OCI-LY7 (cell line): Measurements from ENCODE around the gene BRSK1. TPM values are rescaled to one million over a fixed set of nuclear protein-coding genes. Genes with fewer than 3 reads are reported as not detected.

ENCODE experiments used
- BruUV-seq: library from RNA; stranded (reverse); fragments of 400-500 nt; replicated peaks from 2 replicates; lab custom pipeline; 2021; lab: Mats Ljungman, UMichigan
- CTCF ChIA-PET: fragments of 300-600 bp; sonication (Branson Sonifier 250); formaldehyde crosslinking; loops from one replicate; lab custom pipeline; 2022; ENCODE audit warnings: antibody characterized with exemption; ENCODE audit not compliant: unreplicated experiment; lab: Charles Lee
- POLR2A ChIA-PET: fragments of 300-600 bp; sonication (Branson Sonifier 250); formaldehyde crosslinking; loops from one replicate; lab custom pipeline; 2022; ENCODE audit warnings: antibody characterized with exemption; lab: Charles Lee
- DNase-seq: peaks from one replicate; pipeline ENCODE4 v3.0.0-alpha.2; 2015; ENCODE audit warnings: low spot score
- H2AFZ ChIP-seq: fragments of 200-600 bp; sonication (generic), shearing (Covaris generic); 2 replicates; pipeline ENCODE4 v1.6.1; 2014; ENCODE audit warnings: mild to moderate bottlenecking, antibody characterized with exemption, low read length, moderate library complexity
- H3K27ac ChIP-seq: fragments of 200-600 bp; sonication (generic); 2 replicates; pipeline ENCODE4 v1.5.1; 2014; ENCODE audit warnings: mixed run types, low read depth, mild to moderate bottlenecking, moderate library complexity, low read length, inconsistent platforms; ENCODE audit not compliant: poor library complexity, severe bottlenecking
- H3K36me3 ChIP-seq: fragments of 200-600 bp; sonication (generic); 2 replicates; pipeline ENCODE4 v1.6.1; 2014; ENCODE audit warnings: mild to moderate bottlenecking, antibody characterized with exemption, low read length, moderate library complexity, mixed read lengths; ENCODE audit not compliant: insufficient read depth
- H3K4me1 ChIP-seq: fragments of 200-600 bp; sonication (generic); 2 replicates; pipeline ENCODE4 v1.5.1; 2014; ENCODE audit warnings: mild to moderate bottlenecking, low read length; ENCODE audit not compliant: insufficient read depth, poor library complexity, severe bottlenecking
- H3K4me2 ChIP-seq: fragments of 200-600 bp; sonication (generic); 2 replicates; pipeline ENCODE4 v1.6.1; 2014; ENCODE audit warnings: mild to moderate bottlenecking, low read length
- H3K4me3 ChIP-seq: fragments of 200-600 bp; sonication (generic); 2 replicates; pipeline ENCODE4 v1.5.1; 2014; ENCODE audit warnings: mild to moderate bottlenecking, low read depth, low read length; ENCODE audit not compliant: poor library complexity, severe bottlenecking
- H3K79me2 ChIP-seq: fragments of 200-600 bp; sonication (generic); 2 replicates; pipeline ENCODE4 v1.6.1; 2016; ENCODE audit warnings: low read depth, mild to moderate bottlenecking, low read length, moderate library complexity, mixed read lengths; ENCODE audit not compliant: insufficient read depth
- H3K9me2 ChIP-seq: fragments of 200-600 bp; sonication (generic); 2 replicates; pipeline ENCODE4 v1.6.1; 2016; ENCODE audit warnings: mild to moderate bottlenecking, low read length, mixed read lengths; ENCODE audit not compliant: insufficient read depth
- H3K9me3 ChIP-seq: fragments of 200-600 bp; sonication (generic); 2 replicates; pipeline ENCODE4 v1.6.1; 2014; ENCODE audit warnings: mild to moderate bottlenecking, mixed run types, low read length, mixed read lengths
- H4K20me1 ChIP-seq: fragments of 200-600 bp; sonication (generic); 2 replicates; pipeline ENCODE4 v1.6.1; 2014; ENCODE audit warnings: mild to moderate bottlenecking, antibody characterized with exemption, low read length, moderate library complexity, mixed read lengths; ENCODE audit not compliant: insufficient read depth
- CTCF ChIP-seq: fragments of 200-600 bp; sonication (generic); conservative IDR thresholded peaks from 2 replicates; pipeline ENCODE4 v1.5.1; 2014; ENCODE audit warnings: mild to moderate bottlenecking, antibody characterized with exemption, low read length, moderate library complexity, mixed read lengths
- EZH2phosphoT487 ChIP-seq: fragments of 200-600 bp; sonication (generic); IDR thresholded peaks from 2 replicates; pipeline ENCODE4 v1.6.1; 2018; ENCODE audit warnings: low read depth, borderline replicate concordance, mild to moderate bottlenecking, mixed run types, antibody characterized with exemption, low read length, moderate library complexity, mixed read lengths
- intact Hi-C: fragments of 100-400 bp; cut with micrococcal nuclease; formaldehyde crosslinking; loops from one replicate; pipeline ENCODE4 v1.10.0; 2022; ENCODE audit not compliant: unreplicated experiment
- total RNA-seq, 2 experiments: library from RNA; depleted of rRNA in 1 of 2; stranded (reverse); fragments of >200 nt in 1 of 2; shearing (Covaris generic) in 1 of 2; gene quantifications; 2 replicates each; pipeline ENCODE4 v1.2.3, GENCODE V29; 2014 to 2022

The BRSK1 gene
- total RNA-seq, 2 experiments from 2014 or later: 16.1 to 23.9 TPM

GRCh38 chr19:55339105-55339888 is 55.5 kb downstream of the BRSK1 start, which contains the start of gene KMT5C:
Gene KMT5C (plus strand): TSS chr19:55339876. CDS start chr19:55341937, 2,061 bp downstream.
- peak; percentile 100 for DNase-seq
- no peaks in the 10 kb centered on the region for H3K9me3 ChIP-seq
- H2AFZ ChIP-seq: peak within 1 kb of the TSS; percentile 87
- peak within 1 kb of the TSS; percentile 53 for H3K27ac ChIP-seq
- H3K4me2 ChIP-seq: peak within 1 kb of the TSS; percentile 99
- H3K4me3 ChIP-seq: peak within 1 kb of the TSS; percentile 89
- no TSS peak for BruUV-seq
- H3K79me2 ChIP-seq: no peaks in the 10 kb centered on the region
- intact Hi-C loops: loop anchor here (2.0 to 5.0 kb wide), 2 partner anchors 28 to 37 kb away; no protein-coding TSS in a partner anchor
- no peaks in the 10 kb centered on the region for H3K36me3 ChIP-seq
- ChIA-PET POLR2A (interaction anchor here (0.5 to 1.5 kb wide), 11 partner anchors 17 to 295 kb away, joined by 3 to 7 read pairs (median 3); partner anchors contain the start of gene TMEM238), CTCF (interaction anchor here (0.5 to 1.0 kb wide), 7 partner anchors 9 to 782 kb away, joined by 3 to 7 read pairs (median 4); partner anchors contain the start of gene ZNF787)
- TF ChIP-seq CTCF (no peak), EZH2phosphoT487 (no peak)
- H3K4me1 ChIP-seq: peaks cover 28% of the 10 kb centered on the region
- H3K9me2 ChIP-seq: no peaks in the 10 kb centered on the region
- no peaks in the 10 kb centered on the region for H4K20me1 ChIP-seq

GRCh38 chr19:55339889-55340783 is 56.3 kb downstream of the BRSK1 start:
- H3K4me3 ChIP-seq: peak overlapping the region; percentile 89
- peak overlapping the region; percentile 53 for H3K27ac ChIP-seq

More at GRCh38 chr19:55339889-55340783, 56.3 kb downstream of the BRSK1 start:
- POLR2A ChIA-PET: interaction anchor here (0.5 to 1.5 kb wide), 8 partner anchors 13 to 294 kb away, joined by 3 to 7 read pairs (median 3); partner anchors contain the start of gene TMEM238
- Histone ChIP-seq H3K4me2 (peak overlapping the region; percentile 99), H2AFZ (no peak overlapping the region), H3K9me3 (no peaks in the 10 kb centered on the region), H3K4me1 (peaks cover 28% of the 10 kb centered on the region), H3K79me2 (no peaks in the 10 kb centered on the region), H3K36me3 (no peaks in the 10 kb centered on the region), H3K9me2 (no peaks in the 10 kb centered on the region), H4K20me1 (no peaks in the 10 kb centered on the region)
- intact Hi-C loops: loop anchor here (2.0 to 5.0 kb wide), 2 partner anchors 29 to 38 kb away; no protein-coding TSS in a partner anchor
- CTCF ChIA-PET: interaction anchor here (0.5 to 1.0 kb wide), 3 partner anchors 9 to 781 kb away, joined by 5 to 7 read pairs (median 6); partner anchors contain the start of gene ZNF787
- no peak for DNase-seq
- TF ChIP-seq CTCF (no peak), EZH2phosphoT487 (no peak)
- BruUV-seq: no TSS peak
